OCI-M2 (cell line): ENCODE data around the gene ITPKB.

Experiments used
- DNase-seq: peaks from one replicate; lab custom pipeline; 2025; ENCODE audit not compliant: unreplicated experiment; lab: John Stamatoyannopoulos, UW

The ITPKB gene

GRCh38 chr1:226653311-226653921, 85.7 kb downstream of the ITPKB start:
- no peak for DNase-seq

GRCh38 chr1:226652613-226653012, 86.5 kb downstream of the ITPKB start:
- no peak for DNase-seq

GRCh38 chr1:226651732-226652105, 87.4 kb downstream of the ITPKB start:
- no peak for DNase-seq

GRCh38 chr1:226651041-226651731, 87.9 kb downstream of the ITPKB start:
- DNase-seq, result no peak

GRCh38 chr1:226650236-226650841, 88.7 kb downstream of the ITPKB start:
- peak; percentile 56 for DNase-seq

GRCh38 chr1:226649780-226650179, 89.3 kb downstream of the ITPKB start:
- no peak for DNase-seq

- DNase-seq, result no peak
Observed at GRCh38 chr1:226649244-226649643, 89.8 kb downstream of the ITPKB start.

- no peak for DNase-seq
Observed at GRCh38 chr1:226648421-226648820, 90.7 kb downstream of the ITPKB start.

- DNase-seq, result no peak
Observed at GRCh38 chr1:226647719-226648118, 91.4 kb downstream of the ITPKB start.

- no peak for DNase-seq
Observed at GRCh38 chr1:226646870-226647449, 92.1 kb downstream of the ITPKB start.

GRCh38 chr1:226646026-226646869, 92.8 kb downstream of the ITPKB start:
- no peak for DNase-seq

- DNase-seq, result no peak
Observed at GRCh38 chr1:226645279-226645976, 93.7 kb downstream of the ITPKB start.

- no peak for DNase-seq
Observed at GRCh38 chr1:226644541-226645176, 94.4 kb downstream of the ITPKB start.

GRCh38 chr1:226643611-226644540, 95.2 kb downstream of the ITPKB start:
- DNase-seq, result no peak

- no peak for DNase-seq
Observed at GRCh38 chr1:226643177-226643576, 95.9 kb downstream of the ITPKB start.

GRCh38 chr1:226642421-226642820, 96.7 kb downstream of the ITPKB start:
- no peak for DNase-seq

- DNase-seq, result no peak
Observed at GRCh38 chr1:226641671-226642231, 97.3 kb downstream of the ITPKB start.

- DNase-seq, result no peak
Observed at GRCh38 chr1:226640321-226641136, 98.6 kb downstream of the ITPKB start.
